ENCODE results near the gene TRERF1.
"Not testable (repeated sequence)": the region's sequence is repeated elsewhere in the genome, so short reads cannot be mapped to it uniquely, and the experiment has no call there.

The TRERF1 gene

DNA sequence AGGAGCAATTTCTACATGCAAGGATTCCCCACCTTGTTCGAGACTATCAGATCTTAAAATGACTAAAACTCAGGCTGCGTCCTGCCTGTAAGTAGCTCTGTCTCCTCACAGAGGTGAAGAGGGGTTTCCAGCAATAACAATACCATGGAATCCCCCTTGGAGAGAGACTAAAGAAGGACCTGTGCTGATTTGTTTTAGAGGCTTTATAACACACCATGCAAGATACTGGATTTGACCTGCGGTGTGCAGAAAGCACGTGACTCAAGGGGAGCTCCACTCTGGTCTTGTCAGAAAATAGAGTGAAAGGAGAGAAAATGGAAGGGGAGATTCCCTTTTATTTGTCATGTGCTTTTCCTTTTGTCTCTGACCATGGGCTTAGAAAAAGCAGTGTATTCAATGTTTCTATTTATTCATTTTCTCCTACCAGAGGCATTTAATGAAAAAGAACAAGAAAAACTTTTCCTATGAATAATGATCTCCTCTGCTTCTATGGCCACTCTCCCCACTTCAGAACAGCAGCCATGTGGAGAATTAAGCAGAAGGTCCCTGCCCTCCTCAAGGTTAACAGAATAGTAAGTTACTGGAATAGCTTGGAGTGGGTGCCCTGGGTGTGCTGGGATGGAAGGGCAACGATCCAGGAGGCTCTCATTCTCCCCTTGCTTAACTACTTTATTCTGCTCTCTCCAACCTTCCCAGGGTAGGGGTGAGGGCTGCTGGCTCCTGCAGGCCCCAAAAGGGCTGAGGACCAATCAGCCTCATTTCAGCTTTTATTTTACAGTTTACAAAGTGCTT is 214.8 kb downstream of the TRERF1 start:
- DNase-seq = no peak

DNA sequence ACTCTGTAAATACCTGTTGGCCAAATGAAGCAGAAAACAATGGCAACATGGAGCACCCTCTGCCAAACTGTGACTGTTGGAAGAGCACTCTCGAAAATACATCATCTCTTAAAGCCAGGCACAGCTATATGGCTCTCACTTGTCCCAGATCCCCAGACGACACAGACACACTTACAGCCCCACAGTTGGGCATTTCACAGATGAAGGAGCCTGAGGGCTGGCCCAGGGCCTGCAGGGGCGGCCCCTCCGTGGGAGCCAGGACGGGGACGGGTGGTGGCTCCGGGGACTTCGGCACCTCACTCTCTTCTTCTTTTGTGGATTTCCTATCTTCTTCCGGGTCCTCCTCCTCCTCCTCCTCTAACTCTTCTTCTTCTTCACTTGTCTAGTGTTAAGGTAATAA is 215.7 kb downstream of the TRERF1 start:
- no peak for DNase-seq

DNA sequence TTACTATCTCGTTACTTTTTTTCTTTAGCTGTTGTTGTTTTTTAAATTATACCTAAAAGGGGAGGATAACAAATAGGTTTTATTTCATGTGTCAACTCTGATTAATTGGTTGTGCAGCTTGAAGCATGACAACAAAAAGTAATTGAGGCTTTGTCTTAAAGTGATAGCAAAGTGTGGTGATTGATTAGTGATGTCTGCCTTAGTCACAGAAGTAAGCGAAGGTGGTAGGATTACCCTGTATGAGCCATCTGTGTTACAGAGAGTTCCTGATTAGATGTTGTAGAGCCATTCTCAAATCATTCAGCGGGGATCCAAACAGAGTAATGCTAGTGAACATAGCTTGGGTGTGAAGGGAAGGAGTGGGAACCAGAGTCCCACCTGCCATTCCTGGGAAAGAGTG is 219.7 kb downstream of the TRERF1 start:
- DNase-seq = no peak

DNA sequence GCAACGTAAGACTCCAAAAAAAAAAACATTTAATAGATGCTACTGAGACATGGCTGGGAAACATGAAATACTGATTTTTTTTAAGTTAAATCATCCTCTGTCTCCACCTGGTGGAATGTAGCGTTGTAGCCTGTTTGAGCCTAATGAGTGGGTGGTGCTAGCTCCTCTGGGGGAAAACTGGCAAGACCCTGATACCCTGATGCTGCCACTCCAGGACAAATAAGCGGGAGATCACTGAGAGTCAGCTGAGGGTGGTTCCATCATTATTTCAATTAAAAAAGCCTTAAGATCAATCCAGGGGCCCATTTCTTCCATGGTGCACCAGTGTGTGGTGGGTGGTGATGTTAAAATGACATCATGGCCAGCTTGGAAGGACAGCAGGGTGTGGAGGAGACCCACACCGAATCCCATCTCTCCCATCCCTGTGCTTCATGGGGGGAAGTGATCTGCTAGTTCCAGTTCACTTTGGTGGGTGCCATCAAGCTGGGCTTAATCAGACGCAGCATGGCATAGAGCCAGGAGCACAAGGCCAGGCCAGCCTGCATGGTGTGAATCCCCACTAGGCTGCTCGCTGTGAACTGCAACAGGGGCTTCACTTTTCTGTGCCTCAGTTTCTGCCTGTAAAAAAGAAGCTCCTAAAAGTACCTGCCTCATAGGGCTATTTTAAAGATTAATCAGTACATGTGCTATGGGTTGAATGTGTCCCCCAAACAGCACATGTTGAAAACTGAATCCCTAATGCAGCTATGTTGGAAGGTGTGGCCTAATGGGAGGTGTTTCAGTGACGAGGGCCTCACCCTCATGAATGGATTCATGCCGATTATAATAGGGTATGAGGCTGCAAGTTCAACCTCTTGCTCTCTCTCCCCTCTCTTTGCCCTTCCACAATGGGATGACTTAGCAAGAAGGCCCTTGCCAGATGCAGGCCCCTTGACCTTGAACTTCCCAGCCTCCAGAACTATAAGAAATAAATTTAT is 221.1 kb downstream of the TRERF1 start:
- no peak for DNase-seq

DNA sequence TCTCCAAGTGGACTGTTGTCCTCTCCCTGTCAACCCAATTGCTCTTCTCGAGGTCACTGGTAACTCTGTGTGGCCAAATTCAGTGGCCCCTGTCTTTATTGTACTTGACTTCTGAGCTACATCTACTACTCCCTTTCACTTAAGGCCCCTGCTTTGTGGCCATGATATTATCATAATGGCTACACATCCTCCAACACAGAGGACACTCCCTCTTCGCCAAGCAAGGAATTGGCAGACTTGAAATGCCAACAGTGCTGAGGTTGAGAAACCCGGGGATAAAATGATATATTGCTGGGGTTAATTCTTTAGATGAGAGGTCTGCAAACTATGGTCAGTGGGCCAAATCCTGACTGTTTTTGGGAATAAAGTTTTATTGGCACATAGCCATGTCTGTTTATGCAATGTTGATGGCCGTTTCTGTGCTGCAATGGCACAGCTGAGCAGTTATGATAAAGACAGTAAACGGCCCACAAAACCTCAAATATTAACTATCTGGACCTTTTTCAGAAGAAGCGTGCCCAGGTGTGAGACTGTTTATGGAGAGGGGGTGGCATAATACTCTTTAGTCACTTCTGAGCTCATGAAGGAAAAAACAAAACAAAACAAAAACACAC is 222.1 kb downstream of the TRERF1 start:
- DNase-seq = no peak

DNA sequence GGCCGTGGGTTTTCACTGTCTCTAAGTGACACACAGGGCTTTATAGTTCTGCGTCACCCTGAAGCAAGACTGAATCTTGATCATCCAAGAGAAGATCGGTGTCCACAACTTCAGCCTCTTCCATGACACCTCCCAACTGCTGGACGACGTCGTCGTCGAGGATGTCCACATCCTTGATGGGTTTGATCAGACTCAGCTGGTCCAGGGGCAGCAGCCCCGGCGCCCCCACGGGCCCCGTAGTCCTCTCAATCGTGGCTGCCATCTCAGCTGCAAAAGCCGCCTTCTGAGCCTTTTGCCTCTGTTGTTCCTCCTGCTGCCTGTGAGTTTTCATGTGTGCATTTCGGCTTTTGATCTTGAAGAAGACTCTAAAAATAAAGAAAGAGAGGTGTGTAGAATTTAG is 223.4 kb downstream of the TRERF1 start:
- DNase-seq = no peak

DNA sequence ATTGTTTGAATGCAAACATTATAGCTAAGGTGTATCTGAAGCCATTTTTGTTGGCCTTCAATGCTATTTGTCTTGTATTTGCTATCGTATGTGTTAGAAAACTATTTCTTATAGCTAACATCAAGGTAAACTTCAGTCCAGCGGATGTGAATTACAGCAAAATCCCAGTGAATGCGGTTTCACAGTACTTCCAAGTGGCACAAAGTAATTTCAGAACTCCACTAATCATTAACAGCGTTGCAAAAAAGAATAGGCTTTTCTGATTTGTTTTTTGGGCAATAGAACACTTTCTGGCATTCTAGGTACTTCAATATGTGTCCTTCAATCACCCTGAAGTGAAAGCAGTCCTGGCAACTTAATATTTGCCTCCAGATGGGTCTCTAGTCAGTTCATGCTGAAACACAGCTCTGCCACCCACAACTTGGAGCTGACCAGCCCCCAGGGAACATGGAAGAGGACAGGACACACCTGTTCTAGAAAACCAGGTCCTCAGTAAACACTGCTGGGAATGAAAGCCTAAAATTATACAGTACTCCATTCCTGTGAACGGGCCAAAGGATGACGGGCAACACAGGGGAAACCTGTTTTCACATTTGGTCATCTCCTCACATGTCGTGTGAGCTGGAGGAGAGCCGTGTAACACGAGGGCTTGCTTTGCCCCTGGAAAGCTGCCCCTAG is 224.4 kb downstream of the TRERF1 start:
- DNase-seq = no peak

DNA sequence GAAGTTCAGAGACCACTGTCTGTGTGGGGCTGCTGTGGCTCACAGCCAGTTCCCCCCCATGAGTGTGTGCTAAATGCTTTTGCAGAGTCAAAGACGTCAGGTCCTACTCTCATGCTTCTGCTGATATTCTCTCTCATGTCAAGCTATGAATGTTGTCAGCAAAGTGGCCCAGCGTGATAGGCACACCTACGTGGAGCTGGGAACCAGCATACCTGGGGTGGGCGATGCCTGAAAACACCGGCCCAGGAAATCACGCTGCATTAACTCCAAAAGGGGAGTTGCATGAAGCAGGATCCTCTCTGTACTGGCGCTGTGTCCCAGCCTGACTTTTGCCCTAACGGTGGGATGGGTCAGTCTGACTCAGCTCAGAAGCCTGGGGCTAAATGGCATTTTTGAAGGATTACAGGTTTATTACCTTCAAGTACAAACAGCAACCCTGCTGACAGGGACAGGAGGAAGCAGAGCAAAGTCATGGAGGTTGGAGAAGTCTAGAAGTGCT is 225.0 kb downstream of the TRERF1 start:
- DNase-seq = no peak

DNA sequence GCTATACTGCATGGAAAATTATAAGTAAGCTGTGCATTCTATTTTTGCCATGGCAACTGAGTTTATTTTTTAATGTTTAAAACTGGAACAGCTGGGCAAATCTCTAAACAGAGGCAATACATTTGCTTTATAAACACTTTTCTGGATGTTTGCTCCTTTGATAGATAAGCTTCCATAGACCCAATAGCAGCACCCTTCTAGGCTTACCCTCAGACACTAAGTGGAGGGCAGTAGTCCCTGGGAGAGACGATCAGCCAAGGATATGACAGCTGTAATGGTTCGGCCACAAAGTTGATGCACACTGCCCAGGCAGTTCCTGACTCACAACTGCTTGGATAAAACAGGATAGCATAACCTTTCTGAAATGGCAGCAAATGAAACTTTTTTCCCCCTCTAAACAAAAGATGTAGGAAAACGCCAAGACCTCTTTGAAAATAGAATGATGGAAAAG is 225.5 kb downstream of the TRERF1 start:
- no peak for DNase-seq

DNA sequence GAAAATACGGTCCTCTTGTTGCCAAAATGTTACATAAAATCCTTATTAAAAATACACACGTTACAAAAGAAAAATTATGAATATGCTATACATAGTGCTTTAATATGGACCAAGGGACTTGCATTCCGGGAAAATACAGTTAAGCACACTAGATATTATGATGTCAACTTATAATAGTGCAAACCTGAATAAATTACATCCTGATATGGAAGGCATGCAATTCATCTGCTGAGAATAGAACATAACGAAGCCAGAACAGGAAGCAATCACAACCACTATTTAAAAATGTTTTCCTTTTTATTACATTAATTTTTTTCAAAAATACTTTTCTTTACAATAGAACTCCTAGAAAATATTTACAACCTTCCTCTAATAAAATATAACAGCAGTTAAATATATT is 226.3 kb downstream of the TRERF1 start:
- no peak for DNase-seq

DNA sequence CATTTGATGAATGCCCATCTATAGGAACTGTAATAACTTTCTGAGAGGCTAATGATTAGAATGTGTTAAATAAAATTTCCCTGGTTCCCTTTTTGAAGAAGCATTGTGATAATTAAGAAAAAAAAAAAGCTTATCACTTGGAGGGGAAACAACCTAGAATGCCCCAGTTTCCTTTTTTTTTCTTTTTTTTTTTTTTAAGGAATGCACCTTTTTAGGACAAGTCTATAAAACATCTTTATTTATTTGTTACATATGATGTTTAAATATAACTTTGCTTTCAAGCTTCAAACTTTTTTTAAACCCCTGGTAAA is 226.7 kb downstream of the TRERF1 start:
- DNase-seq = no peak

DNA sequence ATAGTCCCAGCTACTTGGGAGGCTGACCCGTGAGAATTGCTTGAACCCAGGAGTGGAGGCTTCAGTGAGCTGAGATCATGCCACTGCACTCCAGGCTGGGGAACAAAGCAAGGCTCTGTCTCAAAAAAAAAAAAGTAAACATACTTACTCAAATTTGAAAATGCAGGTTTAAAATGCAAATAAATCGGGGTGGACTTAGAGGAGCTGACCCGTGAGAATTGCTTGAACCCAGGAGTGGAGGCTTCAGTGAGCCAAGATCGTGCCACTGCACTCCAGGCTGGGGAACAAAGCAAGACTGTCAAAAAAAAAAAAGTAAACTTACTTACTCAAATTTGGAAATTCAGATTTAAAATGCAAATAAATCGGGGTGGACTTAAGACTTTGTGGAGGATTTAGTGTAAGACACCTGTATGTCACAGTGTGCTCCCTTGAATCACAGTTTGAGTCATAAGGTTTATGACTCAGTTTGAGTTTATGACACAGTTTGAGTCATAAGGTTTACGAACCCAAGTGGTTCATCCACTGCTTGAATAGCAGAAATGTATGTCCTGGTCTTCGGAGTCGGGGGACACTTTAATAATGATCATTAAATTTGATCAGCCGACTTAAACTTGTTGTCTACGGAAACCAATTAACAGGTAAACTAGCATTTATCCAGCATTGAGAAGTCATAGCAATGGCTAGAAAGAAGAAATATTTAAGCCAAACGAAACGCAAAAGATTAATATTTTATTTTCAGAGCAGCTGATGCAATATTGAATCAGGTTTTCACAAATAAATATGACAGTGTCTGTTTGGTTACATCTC is 227.3 kb downstream of the TRERF1 start:
- DNase-seq = no peak

DNA sequence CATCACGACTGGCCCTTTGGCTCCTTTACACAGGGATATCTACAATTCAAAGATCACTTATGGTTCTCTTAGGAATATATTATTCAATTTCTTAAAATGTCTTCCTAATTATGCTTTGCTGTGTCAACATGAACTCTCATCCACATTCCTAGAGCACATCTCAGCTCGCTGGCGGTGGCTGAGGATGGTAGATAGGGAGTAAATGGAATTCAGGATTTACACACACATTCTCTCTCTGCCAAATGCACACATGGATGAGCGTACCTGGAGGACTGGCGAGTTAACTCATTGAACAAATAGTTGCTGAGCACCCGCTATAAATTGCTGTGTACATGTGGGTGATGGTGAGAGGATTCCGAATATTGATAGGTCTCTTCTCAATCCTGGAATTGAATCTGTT is 229.3 kb downstream of the TRERF1 start:
- DNase-seq = no peak

DNA sequence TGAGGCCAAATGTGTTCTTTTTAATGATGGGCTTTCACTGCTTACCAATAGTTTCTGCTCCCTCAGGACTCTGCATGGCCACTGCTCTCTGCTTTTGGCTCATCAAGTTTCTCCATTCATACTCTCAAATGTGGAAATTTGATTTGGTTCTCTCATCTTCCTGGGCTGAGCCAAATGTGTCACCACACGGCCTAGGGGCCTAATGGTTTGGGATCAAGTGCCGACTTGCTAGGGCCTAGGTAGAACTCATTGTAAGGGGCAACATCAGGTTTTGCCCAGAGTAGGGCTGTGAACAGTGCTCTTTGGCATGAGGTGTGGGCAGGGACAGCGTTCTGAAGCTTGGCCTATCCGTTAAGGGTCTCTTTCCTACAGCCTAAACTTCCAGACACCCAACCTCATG is 230.2 kb downstream of the TRERF1 start:
- DNase-seq = no peak

DNA sequence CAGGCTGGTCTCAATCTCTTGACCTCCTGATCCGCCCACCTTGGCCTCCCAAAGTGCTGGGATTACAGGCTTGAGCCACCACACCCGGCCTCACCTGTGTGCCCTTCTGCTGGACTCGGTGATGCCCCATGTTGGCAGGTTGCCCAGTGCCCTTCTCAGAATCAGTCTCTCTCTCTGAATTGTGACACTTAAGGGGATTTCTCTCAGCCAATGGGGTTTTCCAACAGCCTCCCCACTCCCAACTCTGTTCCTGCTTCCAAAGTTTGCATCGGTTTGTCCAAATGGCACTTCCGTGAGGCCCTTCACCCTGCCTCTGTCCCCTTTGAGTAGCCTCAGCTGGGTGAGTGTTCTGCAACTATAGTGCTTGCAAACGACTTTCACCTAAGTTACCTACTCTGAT is 230.9 kb downstream of the TRERF1 start:
- DNase-seq = no peak

DNA sequence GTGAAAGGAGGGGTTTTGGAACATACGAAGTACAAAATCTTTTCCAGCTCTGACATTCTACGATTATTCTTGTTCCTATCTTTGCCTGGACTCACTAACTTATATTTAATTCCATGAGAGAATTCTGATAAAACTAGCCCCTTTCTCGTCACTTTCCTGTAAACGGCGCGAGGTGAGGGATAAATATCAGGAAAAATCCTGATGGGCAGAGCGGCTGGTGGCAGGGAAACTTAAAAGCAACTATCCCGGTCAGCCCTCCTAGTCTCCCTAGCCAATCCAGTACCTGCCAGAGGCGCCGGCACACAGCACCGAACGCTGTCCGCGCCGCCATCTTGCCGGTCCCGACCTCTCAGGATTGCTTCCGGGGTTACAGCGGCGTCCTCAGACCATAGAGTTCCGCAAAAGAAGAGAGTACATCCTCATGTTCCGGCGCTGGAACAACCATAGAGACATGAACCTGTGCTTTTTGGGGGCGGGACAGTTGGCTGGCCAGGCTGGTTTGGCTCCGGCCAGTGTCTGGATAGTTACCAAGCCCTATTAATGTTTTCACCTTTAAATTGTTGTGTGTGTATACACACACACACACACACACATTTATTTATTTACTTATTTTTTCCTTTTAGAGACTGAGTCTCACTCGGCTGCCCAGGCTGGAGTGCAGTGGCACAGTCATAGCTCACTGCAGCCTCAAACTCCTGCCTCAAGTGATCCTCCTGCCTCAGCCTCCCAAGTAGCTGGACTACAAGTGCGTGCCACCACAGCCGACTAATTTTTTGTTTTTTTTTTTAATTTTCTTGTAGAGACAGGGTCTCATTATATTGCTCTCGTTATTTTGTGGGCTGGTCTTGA is 234.0 kb downstream of the TRERF1 start, which contains the start of gene MRPS10:
TSS of gene MRPS10 (minus strand) at position 343 of the 849 bp plus-strand sequence. CDS start at position 331, 12 bp downstream.
- DNase-seq = peak; percentile 90

DNA sequence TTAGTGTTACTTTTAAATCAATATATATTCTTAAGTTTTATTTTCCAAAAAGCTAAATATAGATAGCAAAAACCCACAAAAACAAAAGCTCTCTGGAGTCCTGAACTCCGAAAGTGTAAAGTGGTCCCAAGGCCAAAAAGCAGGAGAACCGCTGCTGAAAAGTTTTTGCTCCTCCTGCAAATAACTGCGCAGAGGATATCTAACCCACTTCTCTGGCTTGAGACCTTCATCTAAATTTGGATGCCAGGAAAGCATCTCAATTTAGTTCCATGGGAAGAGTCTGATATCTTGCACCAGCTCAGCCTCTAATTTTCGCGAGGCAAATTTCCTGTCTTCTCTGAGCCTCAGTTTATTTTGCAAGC is 234.6 kb downstream of the TRERF1 start:
- DNase-seq = no peak

DNA sequence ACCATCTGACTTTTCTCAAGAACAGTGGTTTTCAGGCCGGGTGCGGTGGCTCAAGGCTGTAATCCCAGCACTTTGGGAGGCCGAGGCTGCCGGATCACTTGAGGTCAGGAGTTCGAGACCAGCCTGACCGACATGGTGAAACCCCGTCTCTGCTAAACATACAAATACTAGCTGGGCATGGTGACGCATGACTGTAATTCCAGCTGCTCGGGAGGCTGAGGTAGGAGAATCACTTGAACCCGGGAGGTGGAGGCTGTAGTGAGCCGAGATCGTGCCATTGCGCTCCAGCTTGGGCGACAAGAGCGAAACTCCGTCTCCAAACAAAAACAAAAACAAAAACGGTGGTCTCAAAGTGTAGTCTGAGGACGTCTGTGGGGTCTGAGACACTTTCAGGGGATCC is 235.2 kb downstream of the TRERF1 start:
- DNase-seq = not testable (repeated sequence)

DNA sequence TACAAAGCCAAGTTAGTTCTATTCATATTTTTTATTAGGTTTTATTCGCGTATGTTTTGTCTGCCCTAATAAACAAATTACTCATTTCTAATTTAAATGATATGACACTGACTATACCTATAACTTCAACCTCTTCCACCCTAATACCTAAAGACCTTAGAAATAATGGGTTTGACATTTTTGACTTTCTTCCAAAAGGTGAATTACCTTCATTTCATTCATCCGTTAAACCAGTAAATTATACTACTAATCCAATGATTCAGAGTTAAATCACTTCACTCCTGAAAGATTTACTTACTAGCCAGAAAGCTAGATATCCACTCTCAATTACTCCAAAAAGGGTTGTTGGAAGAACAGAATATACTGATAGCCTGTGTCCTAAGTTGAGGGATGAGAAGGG is 239.3 kb downstream of the TRERF1 start:
- DNase-seq = no peak

DNA sequence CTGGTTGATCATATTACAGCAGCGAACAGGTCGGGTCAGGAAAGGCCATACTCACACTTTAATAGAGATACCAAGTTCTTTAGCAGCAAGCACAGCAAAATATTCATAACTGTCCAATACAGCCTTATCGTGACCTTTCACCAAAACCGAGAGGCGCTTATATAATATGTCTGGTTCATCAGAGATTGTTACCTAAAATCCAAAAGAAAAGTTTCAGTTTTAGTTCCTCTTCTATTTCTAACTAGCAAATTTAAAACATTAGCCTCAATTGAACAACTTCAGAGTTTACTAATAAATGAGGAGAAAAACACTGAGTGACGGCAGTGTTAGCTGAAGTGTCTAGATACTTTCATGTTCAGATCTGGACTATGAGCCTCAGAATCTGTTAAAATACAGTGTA is 240.0 kb downstream of the TRERF1 start:
- DNase-seq = no peak

DNA sequence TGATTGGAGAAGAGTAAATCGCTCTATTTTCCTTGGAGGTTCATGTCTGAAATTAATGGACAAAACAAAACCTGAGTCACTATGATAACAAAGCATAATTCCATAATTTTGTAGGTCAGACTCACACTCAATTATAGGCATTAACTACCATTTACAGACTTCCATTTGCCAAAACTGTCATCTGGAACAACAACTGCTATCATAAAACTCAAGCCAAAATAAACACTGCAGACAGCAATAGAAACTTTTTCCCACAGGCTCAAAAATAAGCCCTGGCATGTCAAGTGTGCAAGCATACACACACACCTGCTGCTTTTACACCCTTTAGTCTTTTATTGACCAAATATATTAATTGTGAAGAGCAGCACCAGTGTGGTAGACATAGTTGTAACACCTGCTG is 241.2 kb downstream of the TRERF1 start:
- DNase-seq = no peak

Data from CD4-positive, alpha-beta T cell treated with Interleukin-6 for 4 hours (primary cell).